GM23338 (cell line): ENCODE results near the gene ZBTB12. TPM values are rescaled to one million over a fixed set of nuclear protein-coding genes. Genes with fewer than 3 reads are reported as not detected.

Experiments
- ATAC-seq: fragments of 200-7000 bp; cut with Tn5 transposase; 3 replicates; pipeline ENCODE4 v1.9.1; 2020
- DNase-seq: peaks from one replicate; pipeline ENCODE4 v3.0.0-alpha.2; 2015; ENCODE audit warnings: low spot score
- H2AFZ ChIP-seq: fragments of 200-600 bp; sonication (generic); 2 replicates; pipeline ENCODE4 v1.8.0; 2016; ENCODE audit warnings: antibody characterized with exemption, mild to moderate bottlenecking, moderate library complexity
- H3F3A ChIP-seq: fragments of 200-600 bp; sonication (generic); replicated peaks from 2 replicates; pipeline ENCODE4 v1.8.0; 2017; ENCODE audit warnings: antibody characterized with exemption, mixed run types, low read depth
- H3K27ac ChIP-seq: fragments of 200-600 bp; sonication (generic); 2 replicates; pipeline ENCODE4 v1.6.1; 2016; ENCODE audit warnings: low read depth
- H3K27me3 ChIP-seq: fragments of 200-600 bp; sonication (generic); 2 replicates; pipeline ENCODE4 v1.8.0; 2016; ENCODE audit warnings: mild to moderate bottlenecking, mixed run types, moderate library complexity; ENCODE audit not compliant: insufficient read depth
- H3K36me3 ChIP-seq: fragments of 200-600 bp; sonication (generic); 2 replicates; pipeline ENCODE4 v1.8.0; 2016; ENCODE audit warnings: mild to moderate bottlenecking; ENCODE audit not compliant: insufficient read depth
- H3K4me1 ChIP-seq: fragments of 200-600 bp; sonication (generic); 2 replicates; pipeline ENCODE4 v1.8.0; 2016; ENCODE audit warnings: mild to moderate bottlenecking, moderate library complexity; ENCODE audit not compliant: insufficient read depth
- H3K4me2 ChIP-seq: fragments of 200-600 bp; sonication (generic); 2 replicates; pipeline ENCODE4 v1.7.1; 2017; ENCODE audit warnings: mixed run types
- H3K4me3 ChIP-seq: fragments of 200-600 bp; sonication (generic); 2 replicates; pipeline ENCODE4 v1.6.1; 2016; ENCODE audit warnings: mixed run types
- H3K79me2 ChIP-seq: fragments of 200-600 bp; sonication (generic); replicated peaks from 2 replicates; pipeline ENCODE4 v1.8.0; 2017; ENCODE audit warnings: mild to moderate bottlenecking; ENCODE audit not compliant: insufficient read depth
- H3K9me2 ChIP-seq: fragments of 200-600 bp; sonication (generic); 2 replicates; pipeline ENCODE4 v1.8.0; 2017; ENCODE audit not compliant: insufficient read depth
- H4K20me1 ChIP-seq: fragments of 200-600 bp; sonication (generic); replicated peaks from 2 replicates; pipeline ENCODE4 v1.8.0; 2017; ENCODE audit warnings: mild to moderate bottlenecking; ENCODE audit not compliant: insufficient read depth
- H3K27ac Mint-ChIP-seq: 2 replicates; pipeline ENCODE4 v1.8.0; 2020; ENCODE audit warnings: inconsistent platforms, mild to moderate bottlenecking, moderate library complexity, mixed read lengths
- H3K27me3 Mint-ChIP-seq: 3 replicates; pipeline ENCODE4 v1.8.0; 2022; ENCODE audit warnings: low read depth, mild to moderate bottlenecking, moderate library complexity, mixed read lengths, inconsistent platforms; ENCODE audit not compliant: insufficient read depth, poor library complexity
- H3K36me3 Mint-ChIP-seq: 3 replicates; pipeline ENCODE4 v1.8.0; 2021; ENCODE audit warnings: low read depth, mild to moderate bottlenecking, inconsistent platforms, moderate library complexity, mixed read lengths
- H3K4me1 Mint-ChIP-seq: 3 replicates; pipeline ENCODE4 v1.8.0; 2020; ENCODE audit warnings: mild to moderate bottlenecking, inconsistent platforms, mixed read lengths
- H3K4me3 Mint-ChIP-seq: 3 replicates; pipeline ENCODE4 v1.8.0; 2021; ENCODE audit warnings: moderate library complexity, mild to moderate bottlenecking, inconsistent platforms, mixed read lengths
- H3K9me3 Mint-ChIP-seq: 3 replicates; pipeline ENCODE4 v1.8.0; 2020; ENCODE audit warnings: moderate library complexity, mild to moderate bottlenecking, inconsistent platforms, mixed read lengths
- CREB1 ChIP-seq: fragments of 250-450 bp; sonication (Bioruptor Pico); IDR thresholded peaks from 2 replicates; pipeline ENCODE4 v1.5.0; 2020; ENCODE audit warnings: low read depth, mild to moderate bottlenecking, moderate library complexity
- ETS1 ChIP-seq: IDR thresholded peaks from 2 replicates; pipeline ENCODE4 v1.6.1; 2016; ENCODE audit warnings: antibody characterized with exemption
- EZH2 ChIP-seq: fragments of 200-600 bp; sonication (generic); IDR thresholded peaks from one replicate; pipeline ENCODE4 v1.8.0; 2017; ENCODE audit warnings: antibody characterized with exemption, mild to moderate bottlenecking, low read depth; ENCODE audit not compliant: unreplicated experiment
- JUNB ChIP-seq: IDR thresholded peaks from one replicate; pipeline ENCODE4 v1.6.1; 2016; ENCODE audit warnings: antibody characterized with exemption; ENCODE audit not compliant: unreplicated experiment
- NANOG ChIP-seq: IDR thresholded peaks from 2 replicates; pipeline ENCODE4 v1.6.1; 2016; ENCODE audit warnings: antibody characterized with exemption, borderline replicate concordance
- POLR2AphosphoS5 ChIP-seq: IDR thresholded peaks from 2 replicates; pipeline ENCODE4 v1.6.1; 2016; ENCODE audit warnings: antibody characterized with exemption, low read depth
- REST ChIP-seq: IDR thresholded peaks from one replicate; pipeline ENCODE4 v1.6.1; 2018; ENCODE audit warnings: antibody characterized with exemption; ENCODE audit not compliant: unreplicated experiment
- STAT1 ChIP-seq: IDR thresholded peaks from one replicate; pipeline ENCODE4 v1.6.1; 2016; ENCODE audit warnings: antibody characterized with exemption; ENCODE audit not compliant: unreplicated experiment
- ZNF114 ChIP-seq: fragments of 250-450 bp; sonication (Bioruptor Pico); IDR thresholded peaks from 2 replicates; pipeline ENCODE4 v1.5.0; 2020; ENCODE audit warnings: mild to moderate bottlenecking, moderate library complexity
- ZNF462 ChIP-seq: fragments of 250-450 bp; sonication (Bioruptor Pico); IDR thresholded peaks from 2 replicates; pipeline ENCODE4 v1.5.0; 2020; ENCODE audit warnings: mild to moderate bottlenecking, moderate library complexity
- polyA plus RNA-seq: library from polyadenylated mRNA; unstranded; fragments of >200 nt; fragmentation: Nextera tagmentation; extraction: Ambion mirVana; gene quantifications from 2 replicates; pipeline ENCODE4 v1.2.1, GENCODE V29; 2016
- total RNA-seq: library from RNA; depleted of rRNA; stranded (reverse); fragments of >200 nt; shearing (Covaris generic); gene quantifications from 2 replicates; pipeline ENCODE4 v1.2.3, GENCODE V29; 2014

The ZBTB12 gene
- total and polyA plus RNA-seq, 2 experiments from 2014 or later, result 0.18 to 14.4 TPM

GRCh38 chr6:31905041-31905440 lies 3.2 kb upstream of the ZBTB12 start:
- no peak overlapping the region for H3K27ac Mint-ChIP-seq
- no peak overlapping the region for H3K4me3 Mint-ChIP-seq
- Histone ChIP-seq H3K36me3 (no peaks in the 10 kb centered on the region), H2AFZ (no peak overlapping the region), H3K27ac (no peak overlapping the region), H3K4me2 (no peak overlapping the region), H3K4me1 (peaks cover 17% of the 10 kb centered on the region), H3K79me2 (no peaks in the 10 kb centered on the region), H3F3A (peaks cover 7% of the 10 kb centered on the region; the same call in 1 of the 2 replicates), H3K9me2 (no peaks in the 10 kb centered on the region), H3K27me3 (no peaks in the 10 kb centered on the region), H4K20me1 (no peaks in the 10 kb centered on the region), H3K4me3 (no peak overlapping the region)
- H3K27me3 Mint-ChIP-seq, result peaks cover 18% of the 10 kb centered on the region
- no peaks in the 10 kb centered on the region for H3K9me3 Mint-ChIP-seq
- peaks cover 6% of the 10 kb centered on the region for H3K36me3 Mint-ChIP-seq
- TF ChIP-seq NANOG, result no peak
- no peak for TF ChIP-seq ZNF114 (CRISPR knock-in tag)
- TF ChIP-seq REST, result no peak
- TF ChIP-seq ETS1, result no peak
- TF ChIP-seq ZNF462 (CRISPR knock-in tag), result no peak
- TF ChIP-seq STAT1, result no peak
- no peak for TF ChIP-seq JUNB
- TF ChIP-seq POLR2AphosphoS5, result no peak
- no peak for TF ChIP-seq CREB1
- TF ChIP-seq EZH2, result no peak
- DNase-seq, result no peak
- no peak for ATAC-seq
- peaks cover 20% of the 10 kb centered on the region for H3K4me1 Mint-ChIP-seq
